ENCODE measurements around the gene ZNF705A.

DNA sequence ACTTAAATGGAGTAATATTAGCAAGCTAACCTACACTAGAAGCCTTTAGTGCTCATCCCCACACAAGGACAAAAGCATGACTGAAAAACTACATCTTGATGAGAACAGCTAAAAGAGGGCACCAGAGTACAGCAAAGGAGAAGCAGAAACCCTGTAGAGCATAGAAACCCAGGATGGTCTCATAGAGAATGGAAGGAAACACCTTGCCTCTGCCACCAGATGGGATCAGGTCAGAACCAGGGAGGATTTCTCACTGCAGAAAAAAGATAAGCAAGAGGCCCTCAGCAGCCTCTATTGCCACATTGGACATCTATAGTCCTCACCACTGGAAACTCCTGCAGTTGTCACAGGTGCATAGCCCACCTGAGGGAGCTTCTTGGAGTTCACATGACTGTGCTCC is 13.6 kb upstream of the ZNF705A start:
- TF ChIP-seq POLR2A (IDR thresholded peaks at IDR 0.05): no peak
- no peak for TF ChIP-seq POLR2AphosphoS5 (IDR thresholded peaks at IDR 0.05)
